HepG2 (cell line): ENCODE results near the gene RNASE8. TPM values are rescaled to one million over a fixed set of nuclear protein-coding genes. Genes with fewer than 3 reads are reported as not detected.
A peak's percentile ranks its signal among the peaks of the same experiment; 100 is the strongest.

Experiments
- ELF4 ChIP-seq: sonication (generic); formaldehyde crosslinking; IDR thresholded peaks from 2 replicates; pipeline ENCODE4 v1.5.0; 2020; ENCODE audit warnings: missing genetic modification reagents, mild to moderate bottlenecking, moderate library complexity, borderline replicate concordance
- MXI1 ChIP-seq: IDR thresholded peaks from 3 replicates; pipeline ENCODE4 v1.6.1; 2012; ENCODE audit warnings: low read depth, low read length, inconsistent platforms, borderline replicate concordance
- NCOA1 ChIP-seq: sonication (generic); formaldehyde crosslinking; IDR thresholded peaks from 2 replicates; pipeline ENCODE4 v1.9.0; 2021; ENCODE audit warnings: missing genetic modification reagents
- RFXAP ChIP-seq: sonication (generic); formaldehyde crosslinking; IDR thresholded peaks from 2 replicates; pipeline ENCODE4 v1.4.0; 2020; ENCODE audit warnings: missing genetic modification reagents, borderline replicate concordance
- TEAD3 ChIP-seq: optimal IDR thresholded peaks from 2 replicates; pipeline ENCODE3; 2016; ENCODE audit warnings: borderline replicate concordance
- XRCC5 ChIP-seq: fragments of 200-400 bp; formaldehyde crosslinking; optimal IDR thresholded peaks from 2 replicates; pipeline ENCODE3; 2017; ENCODE audit warnings: mild to moderate bottlenecking, low read length
- ZFX ChIP-seq: sonication (generic); formaldehyde crosslinking; IDR thresholded peaks from 2 replicates; pipeline ENCODE4 v1.4.0; 2020; ENCODE audit warnings: mild to moderate bottlenecking, low read depth, missing genetic modification reagents, moderate library complexity
- ZNF292 ChIP-seq: sonication (generic); formaldehyde crosslinking; IDR thresholded peaks from 2 replicates; pipeline ENCODE4 v1.8.1; 2022; ENCODE audit warnings: mild to moderate bottlenecking, low read depth, missing genetic modification reagents, borderline replicate concordance
- polyA plus RNA-seq, 8 experiments: library from polyadenylated mRNA; depleted of rRNA in 3 of 8; stranded (reverse) in 7 of 8; unstranded in 1 of 8; fragments of >200 nt; fragmentation: Illumina TruSeq in 4 of 8; extraction: Trizol in 4 of 8; gene quantifications; 2 replicates each; pipeline versions ENCODE4 v1.2.1 to v1.2.3, GENCODE V29; 2011 to 2016; ENCODE audit warnings: low read depth in 4 of 8, missing spikeins in 1 of 8, mixed read lengths in 1 of 8; ENCODE audit not compliant: insufficient read depth in 1 of 8
- total RNA-seq, 5 experiments: library from RNA; depleted of rRNA; stranded (reverse); fragments of >200 nt; fragmentation: Illumina TruSeq; extraction: Trizol; gene quantifications; 2 replicates each; pipeline ENCODE4 v1.2.3, GENCODE V29; 2016; ENCODE audit warnings: low read depth in 1 of 5
- TF ChIP-seq, protein P1 (sequence below): sonication (generic); formaldehyde crosslinking; IDR thresholded peaks from 2 replicates; pipeline ENCODE4; 2020; ENCODE audit warnings: missing genetic modification reagents, mild to moderate bottlenecking, borderline replicate concordance
- TF ChIP-seq, protein P2 (sequence below): sonication (generic); formaldehyde crosslinking; IDR thresholded peaks from 2 replicates; pipeline ENCODE4 v1.5.0; 2020; ENCODE audit warnings: mild to moderate bottlenecking, missing genetic modification reagents, borderline replicate concordance
- TF ChIP-seq, protein P3 (sequence below): sonication (generic); formaldehyde crosslinking; IDR thresholded peaks from 2 replicates; pipeline ENCODE4 v1.8.1; 2023; ENCODE audit warnings: mild to moderate bottlenecking, moderate library complexity, missing genetic modification reagents
- TF ChIP-seq, protein P4 (sequence below): IDR thresholded peaks from 2 replicates; pipeline ENCODE4 v1.6.1; 2016; ENCODE audit warnings: missing genetic modification reagents, missing compliant biosample characterization
- TF ChIP-seq, protein P5 (sequence below): sonication (generic); formaldehyde crosslinking; IDR thresholded peaks from 2 replicates; pipeline ENCODE4 v1.4.0; 2020; ENCODE audit warnings: missing genetic modification reagents, borderline replicate concordance
- TF ChIP-seq, protein P6 (sequence below): sonication (generic); formaldehyde crosslinking; IDR thresholded peaks from 2 replicates; pipeline ENCODE4 v1.4.0; 2020; ENCODE audit warnings: missing genetic modification reagents

Gene RNASE8
- total and polyA plus RNA-seq, 2 of the 13 experiments (the other 11 are each of a cell fraction or from before 2014, with no cell fraction given), result not detected

DNA sequence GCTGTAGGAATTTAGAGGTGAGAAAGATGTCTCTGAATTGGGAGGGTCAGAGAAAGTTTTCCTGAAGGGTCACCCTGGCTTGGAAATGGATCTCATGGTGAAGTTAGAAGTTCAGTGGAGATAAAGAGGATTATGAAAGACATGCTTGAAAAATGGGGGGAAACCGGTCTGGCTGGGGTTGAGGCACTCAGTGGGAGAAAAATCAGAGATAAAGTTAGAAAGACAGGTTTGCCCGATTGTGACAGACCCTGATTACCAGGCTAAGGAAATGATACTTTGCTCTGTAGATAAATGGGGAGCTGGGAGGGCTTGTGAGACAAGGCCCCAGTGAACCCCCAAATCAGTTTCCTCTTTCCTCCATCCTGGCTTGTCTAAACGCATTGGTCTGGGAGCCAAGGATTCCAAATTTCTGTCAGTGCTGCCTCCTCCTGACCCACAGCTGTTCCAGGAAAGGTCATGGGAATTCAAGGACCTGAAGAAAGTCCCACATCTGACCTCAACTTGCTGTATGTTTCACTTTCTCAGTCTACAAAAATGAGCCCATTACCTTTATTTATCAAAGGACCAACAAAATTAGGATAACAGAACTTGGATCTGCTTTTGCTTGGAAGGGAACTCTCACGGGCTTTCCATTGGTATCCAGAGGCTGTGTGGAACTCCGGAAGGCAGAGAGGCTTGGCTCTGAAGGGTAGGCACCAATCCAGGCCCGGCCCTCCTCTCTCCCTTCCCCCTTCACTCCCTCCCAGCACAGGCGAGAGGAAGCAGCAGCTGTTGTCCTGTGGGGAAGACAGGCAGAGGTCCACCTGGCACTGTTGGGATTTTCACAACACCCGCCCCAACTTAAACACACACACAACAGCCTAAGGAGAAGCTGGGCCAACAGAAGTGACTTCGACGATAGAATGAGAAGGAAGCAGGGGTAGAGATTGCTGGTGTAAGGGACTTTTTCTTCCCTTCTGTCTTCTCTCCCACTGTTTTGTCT is 18.9 kb upstream of the RNASE8 start (continued):
- TF ChIP-seq, protein P1, sequence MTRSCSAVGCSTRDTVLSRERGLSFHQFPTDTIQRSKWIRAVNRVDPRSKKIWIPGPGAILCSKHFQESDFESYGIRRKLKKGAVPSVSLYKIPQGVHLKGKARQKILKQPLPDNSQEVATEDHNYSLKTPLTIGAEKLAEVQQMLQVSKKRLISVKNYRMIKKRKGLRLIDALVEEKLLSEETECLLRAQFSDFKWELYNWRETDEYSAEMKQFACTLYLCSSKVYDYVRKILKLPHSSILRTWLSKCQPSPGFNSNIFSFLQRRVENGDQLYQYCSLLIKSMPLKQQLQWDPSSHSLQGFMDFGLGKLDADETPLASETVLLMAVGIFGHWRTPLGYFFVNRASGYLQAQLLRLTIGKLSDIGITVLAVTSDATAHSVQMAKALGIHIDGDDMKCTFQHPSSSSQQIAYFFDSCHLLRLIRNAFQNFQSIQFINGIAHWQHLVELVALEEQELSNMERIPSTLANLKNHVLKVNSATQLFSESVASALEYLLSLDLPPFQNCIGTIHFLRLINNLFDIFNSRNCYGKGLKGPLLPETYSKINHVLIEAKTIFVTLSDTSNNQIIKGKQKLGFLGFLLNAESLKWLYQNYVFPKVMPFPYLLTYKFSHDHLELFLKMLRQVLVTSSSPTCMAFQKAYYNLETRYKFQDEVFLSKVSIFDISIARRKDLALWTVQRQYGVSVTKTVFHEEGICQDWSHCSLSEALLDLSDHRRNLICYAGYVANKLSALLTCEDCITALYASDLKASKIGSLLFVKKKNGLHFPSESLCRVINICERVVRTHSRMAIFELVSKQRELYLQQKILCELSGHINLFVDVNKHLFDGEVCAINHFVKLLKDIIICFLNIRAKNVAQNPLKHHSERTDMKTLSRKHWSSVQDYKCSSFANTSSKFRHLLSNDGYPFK, result peak; percentile 57; the same call in 1 of the 2 replicates
- TF ChIP-seq, protein P2, sequence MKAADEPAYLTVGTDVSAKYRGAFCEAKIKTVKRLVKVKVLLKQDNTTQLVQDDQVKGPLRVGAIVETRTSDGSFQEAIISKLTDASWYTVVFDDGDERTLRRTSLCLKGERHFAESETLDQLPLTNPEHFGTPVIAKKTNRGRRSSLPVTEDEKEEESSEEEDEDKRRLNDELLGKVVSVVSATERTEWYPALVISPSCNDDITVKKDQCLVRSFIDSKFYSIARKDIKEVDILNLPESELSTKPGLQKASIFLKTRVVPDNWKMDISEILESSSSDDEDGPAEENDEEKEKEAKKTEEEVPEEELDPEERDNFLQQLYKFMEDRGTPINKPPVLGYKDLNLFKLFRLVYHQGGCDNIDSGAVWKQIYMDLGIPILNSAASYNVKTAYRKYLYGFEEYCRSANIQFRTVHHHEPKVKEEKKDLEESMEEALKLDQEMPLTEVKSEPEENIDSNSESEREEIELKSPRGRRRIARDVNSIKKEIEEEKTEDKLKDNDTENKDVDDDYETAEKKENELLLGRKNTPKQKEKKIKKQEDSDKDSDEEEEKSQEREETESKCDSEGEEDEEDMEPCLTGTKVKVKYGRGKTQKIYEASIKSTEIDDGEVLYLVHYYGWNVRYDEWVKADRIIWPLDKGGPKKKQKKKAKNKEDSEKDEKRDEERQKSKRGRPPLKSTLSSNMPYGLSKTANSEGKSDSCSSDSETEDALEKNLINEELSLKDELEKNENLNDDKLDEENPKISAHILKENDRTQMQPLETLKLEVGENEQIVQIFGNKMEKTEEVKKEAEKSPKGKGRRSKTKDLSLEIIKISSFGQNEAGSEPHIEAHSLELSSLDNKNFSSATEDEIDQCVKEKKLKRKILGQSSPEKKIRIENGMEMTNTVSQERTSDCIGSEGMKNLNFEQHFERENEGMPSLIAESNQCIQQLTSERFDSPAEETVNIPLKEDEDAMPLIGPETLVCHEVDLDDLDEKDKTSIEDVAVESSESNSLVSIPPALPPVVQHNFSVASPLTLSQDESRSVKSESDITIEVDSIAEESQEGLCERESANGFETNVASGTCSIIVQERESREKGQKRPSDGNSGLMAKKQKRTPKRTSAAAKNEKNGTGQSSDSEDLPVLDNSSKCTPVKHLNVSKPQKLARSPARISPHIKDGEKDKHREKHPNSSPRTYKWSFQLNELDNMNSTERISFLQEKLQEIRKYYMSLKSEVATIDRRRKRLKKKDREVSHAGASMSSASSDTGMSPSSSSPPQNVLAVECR, result peak; percentile 62
- peak; percentile 76 for TF ChIP-seq ZFX
- TF ChIP-seq, protein P3, sequence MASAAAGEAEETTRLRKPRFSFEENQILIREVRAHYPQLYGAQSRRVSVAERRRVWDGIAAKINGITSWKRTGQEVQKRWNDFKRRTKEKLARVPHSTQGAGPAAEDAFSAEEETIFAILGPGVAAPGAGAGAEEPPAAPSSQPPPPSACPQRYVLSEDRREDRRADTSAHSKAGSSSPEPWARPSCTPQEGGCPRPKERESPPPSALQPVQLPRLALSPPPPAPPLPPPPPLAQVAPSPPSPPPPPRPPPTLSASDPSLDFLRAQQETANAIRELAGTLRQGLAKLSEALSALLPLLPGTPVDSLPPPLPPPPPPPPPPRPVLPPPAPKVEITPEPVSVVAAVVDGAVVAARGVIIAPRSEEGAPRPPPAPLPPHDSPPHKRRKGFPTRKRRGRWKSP (CRISPR knock-in tag), result no peak
- no peak for TF ChIP-seq MXI1
- TF ChIP-seq, protein P4, sequence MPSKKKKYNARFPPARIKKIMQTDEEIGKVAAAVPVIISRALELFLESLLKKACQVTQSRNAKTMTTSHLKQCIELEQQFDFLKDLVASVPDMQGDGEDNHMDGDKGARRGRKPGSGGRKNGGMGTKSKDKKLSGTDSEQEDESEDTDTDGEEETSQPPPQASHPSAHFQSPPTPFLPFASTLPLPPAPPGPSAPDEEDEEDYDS, result peak; percentile 37; the same call in 1 of the 2 replicates
- TF ChIP-seq, protein P5, sequence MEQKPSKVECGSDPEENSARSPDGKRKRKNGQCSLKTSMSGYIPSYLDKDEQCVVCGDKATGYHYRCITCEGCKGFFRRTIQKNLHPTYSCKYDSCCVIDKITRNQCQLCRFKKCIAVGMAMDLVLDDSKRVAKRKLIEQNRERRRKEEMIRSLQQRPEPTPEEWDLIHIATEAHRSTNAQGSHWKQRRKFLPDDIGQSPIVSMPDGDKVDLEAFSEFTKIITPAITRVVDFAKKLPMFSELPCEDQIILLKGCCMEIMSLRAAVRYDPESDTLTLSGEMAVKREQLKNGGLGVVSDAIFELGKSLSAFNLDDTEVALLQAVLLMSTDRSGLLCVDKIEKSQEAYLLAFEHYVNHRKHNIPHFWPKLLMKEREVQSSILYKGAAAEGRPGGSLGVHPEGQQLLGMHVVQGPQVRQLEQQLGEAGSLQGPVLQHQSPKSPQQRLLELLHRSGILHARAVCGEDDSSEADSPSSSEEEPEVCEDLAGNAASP (CRISPR knock-in tag), result peak; percentile 30; the same call in 1 of the 2 replicates
- peak; percentile 51 for TF ChIP-seq XRCC5
- TF ChIP-seq TEAD3 (CRISPR knock-in tag), result peak; percentile 6
- TF ChIP-seq NCOA1 (CRISPR knock-in tag), result 0 out of 2 replicates have a peak, but pooled peaks have one; percentile 54
- TF ChIP-seq ELF4 (CRISPR knock-in tag), result no peak
- TF ChIP-seq, protein P6, sequence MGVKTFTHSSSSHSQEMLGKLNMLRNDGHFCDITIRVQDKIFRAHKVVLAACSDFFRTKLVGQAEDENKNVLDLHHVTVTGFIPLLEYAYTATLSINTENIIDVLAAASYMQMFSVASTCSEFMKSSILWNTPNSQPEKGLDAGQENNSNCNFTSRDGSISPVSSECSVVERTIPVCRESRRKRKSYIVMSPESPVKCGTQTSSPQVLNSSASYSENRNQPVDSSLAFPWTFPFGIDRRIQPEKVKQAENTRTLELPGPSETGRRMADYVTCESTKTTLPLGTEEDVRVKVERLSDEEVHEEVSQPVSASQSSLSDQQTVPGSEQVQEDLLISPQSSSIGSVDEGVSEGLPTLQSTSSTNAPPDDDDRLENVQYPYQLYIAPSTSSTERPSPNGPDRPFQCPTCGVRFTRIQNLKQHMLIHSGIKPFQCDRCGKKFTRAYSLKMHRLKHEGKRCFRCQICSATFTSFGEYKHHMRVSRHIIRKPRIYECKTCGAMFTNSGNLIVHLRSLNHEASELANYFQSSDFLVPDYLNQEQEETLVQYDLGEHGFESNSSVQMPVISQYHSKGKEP (CRISPR knock-in tag), result no peak
- 0 out of 2 replicates have a peak, but pooled peaks have one; percentile 61 for TF ChIP-seq RFXAP (CRISPR knock-in tag)
- TF ChIP-seq ZNF292 (CRISPR knock-in tag), result peak; percentile 95; the same call in 1 of the 2 replicates
